Germinal center (tissue), 1 donor: ENCODE data around the gene SPATS2.
"Not testable (repeated sequence)": the region's sequence is repeated elsewhere in the genome, so short reads cannot be mapped to it uniquely, and the experiment has no call there.

ENCODE experiments used
- DNase-seq: peaks from one replicate; pipeline ENCODE4 v3.0.0; 2012; ENCODE audit warnings: mixed read lengths, low spot score

SPATS2 gene

GRCh38 chr12:49518914-49519573 lies 151.8 kb downstream of the SPATS2 start:
- no peak for DNase-seq

- no peak for DNase-seq
These were observed 152.3 kb downstream of the SPATS2 start for GRCh38 chr12:49519574-49519936.

- no peak for DNase-seq
These were observed 154.1 kb downstream of the SPATS2 start for GRCh38 chr12:49521389-49521788.

GRCh38 chr12:49524660-49525324 lies 157.5 kb downstream of the SPATS2 start:
- DNase-seq, result no peak

- no peak for DNase-seq
These were observed 158.7 kb downstream of the SPATS2 start for GRCh38 chr12:49525942-49526341.

- no peak for DNase-seq
These were observed 160.3 kb downstream of the SPATS2 start for GRCh38 chr12:49527361-49528130.

GRCh38 chr12:49529414-49529813 lies 162.2 kb downstream of the SPATS2 start:
- DNase-seq, result no peak

- no peak for DNase-seq
These were observed 164.5 kb downstream of the SPATS2 start for GRCh38 chr12:49531745-49532144.

- DNase-seq, result no peak
These were observed 166.1 kb downstream of the SPATS2 start for GRCh38 chr12:49533331-49533730.

GRCh38 chr12:49534122-49534521 lies 166.9 kb downstream of the SPATS2 start:
- DNase-seq, result not testable (repeated sequence)

GRCh38 chr12:49534731-49535278 lies 167.5 kb downstream of the SPATS2 start:
- DNase-seq, result no peak

GRCh38 chr12:49535921-49536525 lies 168.8 kb downstream of the SPATS2 start:
- DNase-seq, result no peak

- peak; percentile 49 for DNase-seq
These were observed 169.3 kb downstream of the SPATS2 start for GRCh38 chr12:49536526-49537071.

GRCh38 chr12:49537231-49537751 lies 170.0 kb downstream of the SPATS2 start:
- DNase-seq, result no peak

- DNase-seq, result peak; percentile 52
These were observed 170.7 kb downstream of the SPATS2 start for GRCh38 chr12:49537752-49538509.

GRCh38 chr12:49538510-49539403 lies 171.5 kb downstream of the SPATS2 start, which contains the start of gene KCNH3:
KCNH3 (plus strand) TSS chr12:49539030; CDS start chr12:49539417, 387 bp downstream.
- peak; percentile 89 for DNase-seq

- no peak for DNase-seq
These were observed 172.4 kb downstream of the SPATS2 start for GRCh38 chr12:49539406-49540228.

GRCh38 chr12:49540229-49541139 lies 173.2 kb downstream of the SPATS2 start:
- DNase-seq, result no peak
